GM19238 (cell line): ENCODE results near the gene ATP8A1.
A peak's percentile ranks its signal among the peaks of the same experiment; 100 is the strongest.
"Not testable (repeated sequence)": the region's sequence is repeated elsewhere in the genome, so short reads cannot be mapped to it uniquely, and the experiment has no call there.

Source experiments
- DNase-seq: peaks from one replicate; pipeline ENCODE4 v3.0.0; 2011; ENCODE audit warnings: low spot score; ENCODE audit not compliant: insufficient read length

The ATP8A1 gene

DNA sequence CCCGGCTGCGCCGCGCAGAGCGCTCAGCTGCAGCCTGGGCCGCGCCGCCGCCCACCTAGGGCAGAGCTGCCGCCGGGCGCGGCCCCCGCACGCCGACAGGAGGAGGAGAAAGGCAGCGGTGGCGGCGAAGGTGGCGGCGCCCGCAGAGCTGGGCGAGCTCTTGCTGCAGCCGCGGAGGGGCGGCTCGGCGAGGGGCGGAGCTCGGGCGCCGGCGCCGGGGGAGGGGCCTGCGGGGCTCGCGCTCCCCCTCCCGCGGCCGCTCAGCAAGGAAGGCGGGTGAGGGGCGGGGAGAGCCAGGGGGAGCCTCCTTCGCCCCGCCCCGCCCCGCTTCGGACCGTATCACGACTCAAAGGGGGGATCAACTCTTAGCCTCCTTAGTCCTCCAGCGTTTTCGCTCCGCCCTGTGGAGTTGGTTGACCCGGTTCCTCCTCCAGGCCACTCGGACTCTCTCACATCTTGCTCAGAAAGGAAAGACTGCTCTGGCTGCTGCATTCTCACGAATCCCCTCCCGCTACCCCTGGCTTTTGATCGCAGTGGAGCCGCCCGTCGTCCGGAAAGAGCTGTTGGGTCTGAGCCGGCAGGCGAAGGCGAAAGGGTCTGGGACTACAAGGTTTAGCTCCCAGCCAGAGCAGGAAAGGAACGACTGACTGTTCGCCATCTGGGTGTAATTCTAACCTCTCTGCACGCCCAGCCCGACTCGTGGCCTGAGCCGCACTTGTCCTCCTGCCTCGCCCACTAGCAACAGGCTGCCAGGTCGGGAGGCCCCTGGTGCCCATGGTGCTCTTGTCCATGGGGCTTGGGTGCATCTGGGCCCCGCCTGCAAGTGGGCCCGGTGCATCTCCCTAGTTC, at the start of gene ATP8A1:
Gene ATP8A1, minus strand, starts transcription at position 162 of the 849 bp plus-strand sequence. CDS start 232 bp downstream, outside the sequence.
- DNase-seq, result peak; percentile 80

DNA sequence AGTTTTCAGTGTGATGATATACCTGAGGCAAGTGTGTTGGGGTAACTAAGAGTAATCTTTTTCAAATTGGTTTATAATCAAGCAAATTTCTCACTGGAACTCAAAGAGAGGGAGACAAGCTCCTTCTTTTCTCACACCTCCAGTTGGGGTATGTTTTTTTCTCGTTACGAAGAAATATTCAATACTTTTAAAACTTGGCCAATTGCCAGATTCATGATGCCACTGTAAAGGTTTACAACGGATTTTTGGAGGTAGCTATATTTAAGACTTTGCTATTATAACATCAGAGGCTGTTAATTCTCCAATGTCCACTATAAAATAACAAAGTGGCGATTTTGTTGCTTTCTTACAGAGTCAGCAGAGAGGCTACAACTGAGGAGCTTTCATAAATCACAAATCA, 49.2 kb upstream of the ATP8A1 start:
- no peak for DNase-seq

DNA sequence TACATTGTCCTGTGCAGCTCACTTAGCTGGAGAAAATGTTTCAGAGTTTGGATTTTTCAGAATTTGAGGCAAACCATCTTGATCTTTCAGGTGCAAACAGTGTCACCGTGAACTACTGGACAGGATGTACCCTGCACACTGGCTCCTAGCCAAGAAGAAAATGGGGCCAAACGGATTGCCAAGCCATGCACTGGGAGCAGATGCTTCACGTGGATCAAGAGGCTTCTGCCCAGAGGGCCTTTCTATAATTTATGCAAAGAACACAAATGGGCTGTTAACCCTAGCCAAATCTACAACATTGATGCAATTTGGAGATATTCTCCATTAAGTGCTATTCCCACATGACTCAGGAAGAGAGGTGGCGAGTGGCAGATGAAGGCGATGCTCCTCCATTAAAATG, 46.9 kb upstream of the ATP8A1 start:
- no peak for DNase-seq

DNA sequence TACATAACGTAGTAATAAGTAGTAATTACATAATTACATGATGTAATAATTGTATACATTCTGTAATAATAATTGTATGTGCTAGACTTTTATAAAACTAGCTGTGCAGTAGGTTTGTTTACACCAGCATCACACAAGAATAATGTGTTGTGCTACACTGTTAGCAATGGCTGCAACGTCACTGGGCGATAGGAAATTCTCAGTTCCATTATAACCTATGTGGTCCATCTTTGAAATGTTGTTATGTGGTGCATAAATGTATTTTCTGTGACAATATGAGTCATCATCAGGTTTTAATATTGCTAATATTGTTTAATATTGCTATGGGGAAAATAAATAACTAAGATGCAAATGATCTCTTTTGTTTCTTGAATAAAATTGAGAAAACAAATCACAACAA, 46.0 kb upstream of the ATP8A1 start:
- no peak for DNase-seq

DNA sequence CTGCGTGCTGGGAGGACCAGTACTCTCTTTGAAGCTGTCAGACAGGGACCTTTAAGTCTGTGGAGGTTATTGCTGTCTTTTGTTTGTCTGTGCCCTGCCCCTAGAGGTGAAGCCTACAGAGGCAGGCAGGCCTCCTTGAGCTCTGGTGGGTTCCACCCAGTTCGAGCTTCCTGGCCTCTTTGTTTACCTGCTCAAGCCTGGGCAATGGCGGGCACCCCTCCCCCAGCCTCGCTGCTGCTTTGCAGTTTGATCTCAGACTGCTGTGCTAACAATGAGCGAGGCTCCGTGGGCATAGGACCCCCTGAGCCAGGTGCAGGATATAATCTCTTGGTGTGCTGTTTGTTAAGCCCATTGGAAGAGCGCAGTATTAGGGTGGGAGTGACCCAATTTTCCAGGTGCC, 44.9 kb upstream of the ATP8A1 start:
- not testable (repeated sequence) for DNase-seq

DNA sequence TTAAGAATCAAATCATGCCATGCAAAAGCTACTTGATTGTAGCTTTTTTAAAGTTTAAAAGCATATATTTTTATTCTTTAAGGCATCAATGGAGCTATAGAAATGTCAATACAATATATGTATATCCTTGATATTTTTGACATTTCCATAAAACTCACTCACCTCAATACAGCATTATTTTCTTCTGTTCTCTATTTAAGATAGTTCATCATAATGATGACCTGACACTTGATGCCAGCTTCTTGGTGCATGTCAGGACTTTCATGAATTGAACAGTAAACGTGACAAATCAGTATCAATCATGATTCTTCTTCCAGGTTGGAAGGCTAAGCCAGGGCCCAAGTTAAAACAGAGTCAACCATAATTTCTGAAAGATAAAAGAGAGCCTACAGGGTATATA, 33.6 kb upstream of the ATP8A1 start:
- DNase-seq, result no peak

DNA sequence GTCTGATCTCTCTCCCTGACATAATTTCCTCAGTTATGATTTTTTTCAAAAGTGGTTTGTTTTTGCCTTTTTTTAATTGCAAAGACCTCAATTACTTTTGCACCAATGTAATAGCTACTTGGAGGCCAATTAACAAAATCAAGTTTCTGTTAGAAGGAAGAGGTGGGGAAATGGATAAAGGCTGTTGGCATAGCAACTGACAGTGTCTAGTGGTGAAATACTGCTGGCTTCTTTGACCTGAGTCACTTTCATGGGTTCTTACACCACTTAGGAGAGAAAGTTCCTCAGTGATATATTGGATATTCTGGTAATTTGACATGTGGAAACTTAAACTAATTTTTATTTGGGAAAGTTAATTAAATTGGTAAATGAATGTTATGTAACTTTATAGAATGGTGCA, 26.5 kb upstream of the ATP8A1 start:
- DNase-seq, result no peak

DNA sequence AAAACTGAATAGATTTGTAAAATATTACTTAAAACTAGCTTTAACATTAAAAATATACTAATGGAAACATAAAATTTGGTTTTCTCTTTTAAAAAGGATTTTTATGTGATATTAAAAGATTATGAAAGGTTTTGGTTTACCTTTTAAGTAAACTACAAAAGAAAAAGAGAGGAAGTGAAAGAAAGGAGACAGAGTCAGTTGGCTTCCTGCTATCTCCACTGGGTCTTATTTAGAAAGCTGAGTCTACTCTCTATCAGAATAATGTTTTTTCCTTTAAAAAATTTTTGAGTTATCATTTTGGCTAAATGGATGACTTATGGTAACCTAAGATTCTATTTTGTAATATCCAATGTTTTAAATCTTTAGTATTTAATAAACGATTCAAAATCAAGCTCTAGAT, 21.6 kb upstream of the ATP8A1 start:
- DNase-seq, result no peak

DNA sequence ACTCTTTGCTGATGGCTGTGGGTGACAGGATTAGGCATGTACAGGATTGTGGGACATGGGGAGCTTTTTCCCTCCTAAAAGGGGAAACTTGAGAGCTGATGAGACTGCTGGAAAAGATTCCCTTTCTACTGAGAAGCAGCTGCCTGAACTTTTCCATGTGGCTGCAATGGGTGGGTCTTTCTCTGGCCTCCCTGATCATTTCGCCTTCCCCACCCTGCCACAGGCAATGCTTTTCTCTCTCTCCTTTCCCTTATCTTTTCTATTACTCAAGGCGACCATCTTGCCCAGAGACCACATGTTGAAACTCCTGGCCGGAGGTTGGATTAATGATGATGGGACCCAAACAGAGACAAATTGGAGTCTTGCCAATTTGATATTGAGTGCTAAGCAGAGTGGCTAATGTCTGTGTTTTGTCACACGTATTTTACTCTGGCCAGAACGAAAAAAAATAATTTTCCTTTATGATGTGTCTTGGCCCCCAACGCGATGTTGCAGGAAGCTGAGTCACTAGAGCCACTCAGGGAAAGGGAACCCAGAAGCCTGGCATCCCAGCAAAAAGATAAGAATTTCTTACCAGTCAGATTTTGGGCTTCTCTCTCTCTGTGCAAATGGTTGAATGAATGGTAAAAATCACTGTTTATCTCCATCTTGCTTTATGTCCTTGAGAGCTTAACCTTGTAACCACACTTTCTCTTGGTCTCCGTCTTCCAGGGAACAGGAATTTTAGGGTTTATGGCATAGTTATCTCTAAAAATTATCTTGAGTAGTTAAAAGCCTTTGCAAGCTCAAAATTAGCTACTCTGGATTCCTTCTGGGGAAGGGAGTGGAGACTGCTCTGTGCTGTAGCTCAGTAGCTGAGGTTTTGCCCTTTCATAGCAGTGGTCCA, 19.4 kb upstream of the ATP8A1 start:
- DNase-seq, result no peak

DNA sequence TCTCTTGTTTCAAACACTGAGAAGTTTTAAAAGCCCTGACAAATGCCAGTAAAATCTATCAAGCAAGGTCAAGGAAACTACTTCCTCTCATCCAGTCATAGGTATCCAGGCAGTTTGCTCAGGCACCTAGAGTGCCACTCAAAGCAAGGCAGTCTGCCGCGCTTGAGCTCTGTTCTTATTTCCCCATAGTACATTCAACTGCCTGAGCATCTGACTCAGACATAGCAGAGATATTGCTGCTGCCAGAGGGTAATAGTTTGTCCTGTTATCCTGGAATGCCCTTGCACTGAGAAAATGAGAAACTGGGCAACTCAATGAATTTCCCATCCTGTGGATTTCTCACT, 16.1 kb upstream of the ATP8A1 start:
- DNase-seq, result no peak

DNA sequence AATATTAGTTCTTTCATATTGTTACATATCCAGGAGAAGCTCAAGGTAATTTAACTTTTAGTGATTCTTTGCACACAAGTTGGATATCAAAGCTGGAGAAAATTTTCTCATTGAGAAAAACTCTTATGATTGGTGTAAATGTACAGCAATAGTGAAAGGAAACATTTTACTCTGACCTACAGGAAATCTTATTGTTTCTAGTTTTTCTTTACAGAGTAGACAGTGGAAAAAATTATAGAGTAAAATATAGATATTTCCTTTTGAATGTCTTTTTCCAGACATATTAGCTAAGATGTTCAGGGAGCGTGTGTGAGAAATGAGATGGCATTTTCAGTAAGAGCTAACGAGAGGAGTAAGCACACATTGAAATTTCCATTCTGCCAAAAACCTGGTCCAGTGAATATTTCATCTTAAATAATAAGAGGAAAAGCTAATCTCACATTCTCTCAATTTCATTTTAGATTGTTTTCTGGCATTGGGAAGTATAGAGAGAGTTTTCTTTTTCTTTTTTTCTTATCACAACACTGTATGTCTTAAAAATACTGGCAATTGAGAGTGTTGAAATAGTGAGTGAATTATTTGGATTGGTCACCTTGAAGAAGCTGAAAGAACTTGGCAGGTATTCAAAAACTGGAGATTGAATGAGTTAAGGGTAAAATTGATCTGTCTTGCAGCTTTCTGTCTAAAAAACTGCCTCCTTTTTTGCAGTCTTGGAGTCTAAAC, 15.6 kb upstream of the ATP8A1 start:
- DNase-seq, result no peak

DNA sequence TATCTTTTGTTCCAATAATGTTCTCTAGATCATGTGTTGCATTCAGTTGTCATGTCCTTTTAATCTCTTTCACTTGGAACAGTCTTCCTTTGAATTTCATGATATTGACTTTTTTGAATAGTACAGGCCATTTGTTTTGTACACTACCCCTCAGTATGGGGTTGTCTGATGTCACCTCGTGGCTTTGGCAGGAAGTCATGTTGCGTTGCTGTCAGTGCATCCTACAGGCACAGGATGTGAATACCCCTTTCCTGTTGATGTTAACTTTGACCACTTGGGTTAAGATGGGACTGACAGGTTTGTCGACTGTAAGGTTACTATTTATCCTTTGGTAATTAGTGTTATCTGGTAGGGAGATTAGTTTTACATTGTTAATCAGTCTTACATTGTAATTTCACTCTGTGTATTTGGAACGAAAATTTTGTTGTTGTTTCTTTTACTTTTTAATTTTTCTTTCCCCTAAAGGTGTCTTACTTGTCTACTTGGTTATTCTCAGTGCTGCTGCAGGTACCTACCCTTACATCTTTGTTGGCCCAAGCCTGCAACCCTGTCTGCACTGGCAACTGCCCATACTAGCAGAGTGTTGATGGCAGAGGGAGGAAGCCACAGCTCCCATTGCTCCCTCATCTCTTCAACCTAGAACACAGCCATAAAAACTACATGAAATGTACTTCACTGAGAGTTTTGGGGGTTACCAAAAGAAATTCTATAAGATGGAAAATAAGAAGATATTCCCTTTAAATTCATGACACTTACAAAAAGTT, 14.7 kb upstream of the ATP8A1 start:
- no peak for DNase-seq

DNA sequence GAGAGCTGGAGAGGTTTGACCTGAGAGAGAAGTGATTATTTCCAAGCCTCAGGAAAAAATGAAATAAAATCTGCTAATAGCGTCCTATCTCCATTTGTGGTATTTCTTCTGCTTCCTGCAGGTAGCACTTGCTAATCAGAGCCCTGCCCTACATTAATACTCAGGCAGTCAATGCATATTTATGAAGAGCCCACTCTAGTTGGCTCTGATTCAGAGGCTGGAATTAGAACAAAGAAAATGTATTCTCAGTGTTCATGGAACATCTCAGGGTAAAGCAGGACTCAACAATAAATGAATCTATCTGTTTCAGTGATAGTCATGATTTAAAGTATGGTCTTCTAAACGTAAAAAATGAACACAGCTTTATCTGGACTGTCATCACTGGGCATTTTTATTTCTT, 1.4 kb upstream of the ATP8A1 start:
- no peak for DNase-seq

DNA sequence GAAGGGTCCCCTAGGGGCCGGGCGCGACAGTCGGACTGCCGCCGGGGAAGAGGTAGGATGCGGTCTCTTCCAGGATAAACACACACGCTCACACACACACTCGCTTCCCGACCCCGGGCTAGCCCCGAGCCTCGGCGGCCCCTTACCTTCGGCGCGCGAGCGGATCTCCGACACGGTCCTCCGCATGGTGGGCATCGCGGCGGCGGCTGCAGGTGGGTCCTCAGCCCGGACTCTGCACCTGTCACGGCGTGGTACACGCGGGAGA, 294 bp downstream of the ATP8A1 start:
- DNase-seq, result no peak

DNA sequence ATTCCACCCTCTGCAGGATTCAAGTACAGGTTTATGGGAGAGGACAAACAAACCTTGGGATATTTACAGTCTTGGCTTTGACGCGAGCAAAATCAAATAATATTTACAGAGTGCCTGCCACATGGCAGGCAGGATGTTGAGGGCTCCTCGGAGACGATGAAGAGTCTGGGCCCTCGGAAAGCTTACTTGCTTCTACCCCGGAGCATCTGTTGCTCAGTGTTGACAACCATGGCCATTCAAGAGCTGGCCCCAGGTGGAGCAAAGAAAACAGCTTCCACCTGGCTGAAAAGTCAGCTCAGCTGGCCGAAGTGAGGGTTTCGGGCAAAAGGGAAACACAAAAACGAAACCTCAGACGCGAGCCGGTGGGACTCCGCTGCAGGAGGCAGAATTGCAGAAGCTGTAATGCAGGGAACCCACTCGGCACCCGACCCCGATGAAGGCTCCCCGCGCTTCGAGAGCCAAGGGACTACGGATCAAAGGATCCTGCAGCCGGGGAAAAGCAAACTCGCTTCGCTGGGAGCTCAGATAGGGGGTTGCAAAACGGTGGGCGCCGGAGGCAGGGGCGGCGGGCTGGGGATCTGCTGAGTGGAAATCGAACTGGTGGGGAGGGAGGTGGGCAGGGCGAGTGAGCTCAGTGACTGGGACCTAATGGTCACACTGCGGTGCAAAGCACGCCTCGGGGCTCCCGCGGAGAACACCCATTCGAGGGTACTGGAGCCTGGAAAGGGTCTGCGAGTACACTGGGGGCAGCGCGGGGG, 805 bp downstream of the ATP8A1 start:
- DNase-seq, result no peak

DNA sequence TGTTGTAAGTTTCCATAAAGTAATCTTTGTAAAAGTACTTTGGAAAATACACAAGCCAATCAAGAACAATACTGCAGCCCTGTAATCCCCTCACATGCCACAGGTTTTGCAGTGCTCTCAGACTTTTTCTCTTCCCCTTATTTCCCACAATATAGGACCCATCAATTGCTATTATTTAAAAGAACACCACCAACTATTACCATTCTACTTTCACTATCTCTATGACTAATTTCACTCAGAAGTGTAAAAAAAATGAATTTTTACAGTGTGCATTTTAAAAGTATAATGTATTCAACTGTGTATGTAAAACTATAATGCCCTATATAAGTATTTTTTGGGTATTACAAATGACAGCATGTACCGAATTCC, 1.7 kb downstream of the ATP8A1 start:
- DNase-seq, result no peak

DNA sequence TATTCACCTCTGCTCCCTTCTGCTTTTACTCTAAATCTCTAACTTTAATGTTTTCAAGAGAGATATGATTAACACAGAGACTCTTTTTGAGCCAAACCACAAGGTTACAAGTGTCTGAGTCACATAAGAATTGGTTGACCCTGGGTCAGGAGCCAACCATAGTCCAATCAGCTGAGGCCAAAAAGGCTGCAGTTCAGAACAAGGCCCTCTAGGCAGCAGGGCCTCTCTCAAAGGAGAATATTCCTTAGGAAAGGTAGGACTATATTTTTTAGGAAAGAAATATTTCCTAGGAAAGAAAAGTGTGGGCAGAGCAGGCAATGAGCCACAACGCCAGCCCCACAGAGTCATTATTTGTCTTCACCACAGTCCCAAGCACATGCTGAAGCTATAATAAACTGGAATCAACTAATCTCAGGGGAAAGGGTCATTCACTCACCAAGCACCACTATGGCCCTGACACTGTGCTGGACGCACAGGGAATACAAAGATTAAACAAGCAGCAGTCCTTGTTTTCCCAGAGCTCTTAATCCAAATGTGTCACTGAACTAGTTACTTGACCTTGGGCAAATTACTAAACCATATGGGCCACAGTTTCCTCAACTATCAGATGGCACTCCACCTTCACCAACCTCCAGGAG, 2.2 kb downstream of the ATP8A1 start:
- DNase-seq, result no peak

DNA sequence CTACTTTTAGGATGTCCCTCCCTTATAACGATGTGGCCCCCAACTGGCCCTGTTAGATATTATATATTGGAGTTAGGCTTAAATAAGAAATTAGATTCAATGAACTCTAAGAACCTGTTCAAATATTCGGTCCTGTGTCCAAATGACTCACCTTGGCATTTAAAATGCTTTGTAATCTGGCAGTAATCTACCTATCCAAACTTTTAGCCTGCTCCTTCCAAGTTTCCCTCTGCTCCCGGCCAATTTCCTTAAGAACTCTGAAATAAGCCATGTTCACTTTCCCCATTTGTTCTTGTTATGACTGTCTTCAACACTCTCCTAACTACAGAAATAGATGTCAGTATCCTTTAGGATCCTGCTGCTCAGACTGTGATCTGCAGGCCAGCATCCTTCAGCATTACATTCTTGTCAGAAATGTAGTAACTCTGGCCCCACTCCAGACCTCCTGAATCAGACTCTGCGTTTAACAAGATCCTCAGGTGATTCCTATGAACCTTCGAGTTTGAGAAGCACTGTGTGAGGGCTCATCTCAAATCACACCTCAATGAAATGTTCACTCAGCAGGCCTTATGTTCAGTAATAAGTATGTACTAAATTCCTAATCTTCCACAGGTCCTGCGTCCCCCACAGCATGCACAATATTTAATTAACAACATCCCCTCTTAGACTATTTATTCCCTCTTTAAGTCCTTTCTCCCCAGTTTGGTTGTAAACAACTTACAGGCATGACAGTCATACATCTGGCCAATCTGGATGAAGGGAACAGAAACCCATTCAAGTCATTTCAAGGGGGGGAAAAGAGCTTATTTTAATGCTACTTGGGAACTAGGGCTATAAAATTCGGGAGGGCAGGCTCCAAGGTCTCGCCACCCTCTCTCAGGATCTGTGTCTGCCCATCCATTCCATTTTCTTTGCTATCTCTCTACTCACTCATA, 3.0 kb downstream of the ATP8A1 start:
- no peak for DNase-seq

DNA sequence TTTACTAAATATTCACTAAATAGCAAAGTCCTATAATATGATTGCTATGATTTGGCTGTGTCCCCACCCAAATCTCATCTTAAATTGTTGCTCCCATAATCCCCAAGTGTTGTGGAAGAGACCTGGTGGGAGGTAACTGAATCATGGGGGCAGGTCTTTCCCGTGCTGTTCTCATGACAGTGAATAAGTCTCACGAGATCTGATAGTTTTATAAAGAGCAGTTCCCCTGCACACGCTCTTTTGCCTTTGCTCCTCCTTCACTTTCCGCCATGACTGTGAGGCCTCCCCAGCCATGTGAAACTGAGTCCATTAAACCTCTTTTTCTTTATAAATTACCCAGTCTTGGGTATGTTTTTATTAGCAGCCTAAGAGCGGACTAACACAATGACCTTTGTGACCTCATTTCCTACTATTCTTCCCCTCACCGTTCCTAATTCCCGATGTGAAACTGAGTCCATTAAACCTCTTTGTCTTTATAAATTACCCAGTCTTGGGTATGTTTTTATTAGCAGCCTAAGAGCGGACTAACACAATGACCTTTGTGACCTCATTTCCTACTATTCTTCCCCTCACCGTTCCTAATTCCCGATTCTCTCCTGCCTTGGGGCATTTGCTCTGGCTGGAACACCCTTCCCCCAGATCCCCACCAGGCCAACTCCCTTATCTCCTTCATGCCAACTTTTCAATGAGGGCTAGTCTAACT, 4.2 kb downstream of the ATP8A1 start:
- DNase-seq, result not testable (repeated sequence)
